NCI-H748 treated with DMSO at 0.1 percent for 48 hours (cell line): Measurements from ENCODE around the gene EEF1AKMT2.
"Not testable (repeated sequence)": the region's sequence is repeated elsewhere in the genome, so short reads cannot be mapped to it uniquely, and the experiment has no call there.

Source experiments
- DNase-seq: peaks from one replicate; lab custom pipeline; 2025; lab: John Stamatoyannopoulos, UW

EEF1AKMT2 gene

DNA sequence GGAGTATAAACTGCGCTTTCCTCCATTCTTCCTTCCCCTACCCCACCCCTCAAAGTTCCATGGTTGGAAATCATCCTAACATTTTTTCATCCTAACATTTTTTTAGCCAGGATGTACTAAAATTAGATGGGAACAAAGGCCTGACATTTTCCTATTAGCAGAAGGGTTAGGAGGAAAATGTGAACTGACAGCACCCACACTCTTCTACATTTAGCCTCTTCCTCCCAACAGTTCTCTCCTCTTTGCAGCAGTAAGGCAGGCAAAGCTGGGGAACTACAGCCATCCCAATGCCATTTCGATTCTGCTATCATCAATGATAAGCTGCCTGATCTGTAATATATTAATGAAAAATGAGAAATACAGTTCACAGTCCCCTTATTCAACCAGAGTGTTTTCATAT is 36.1 kb downstream of the EEF1AKMT2 start:
- no peak for DNase-seq

DNA sequence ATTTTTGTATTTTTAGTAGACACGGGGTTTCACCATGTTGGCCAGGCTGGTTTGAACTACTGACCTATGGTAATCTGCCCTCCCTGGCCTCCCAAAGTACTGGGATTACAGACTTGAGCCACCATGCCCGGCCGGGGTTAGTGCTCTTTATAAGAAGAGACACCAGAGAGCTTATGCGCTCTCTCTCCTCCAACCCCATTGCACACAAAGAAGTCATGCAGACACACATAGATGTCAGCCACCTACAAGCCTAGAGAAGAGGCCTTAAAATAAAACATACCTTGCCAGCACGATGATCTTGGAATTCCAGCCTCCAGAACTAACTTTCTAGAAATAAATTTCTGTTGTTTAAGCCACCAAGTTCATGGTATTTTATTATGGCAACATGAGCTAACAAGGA is 37.5 kb downstream of the EEF1AKMT2 start:
- DNase-seq, result no peak

DNA sequence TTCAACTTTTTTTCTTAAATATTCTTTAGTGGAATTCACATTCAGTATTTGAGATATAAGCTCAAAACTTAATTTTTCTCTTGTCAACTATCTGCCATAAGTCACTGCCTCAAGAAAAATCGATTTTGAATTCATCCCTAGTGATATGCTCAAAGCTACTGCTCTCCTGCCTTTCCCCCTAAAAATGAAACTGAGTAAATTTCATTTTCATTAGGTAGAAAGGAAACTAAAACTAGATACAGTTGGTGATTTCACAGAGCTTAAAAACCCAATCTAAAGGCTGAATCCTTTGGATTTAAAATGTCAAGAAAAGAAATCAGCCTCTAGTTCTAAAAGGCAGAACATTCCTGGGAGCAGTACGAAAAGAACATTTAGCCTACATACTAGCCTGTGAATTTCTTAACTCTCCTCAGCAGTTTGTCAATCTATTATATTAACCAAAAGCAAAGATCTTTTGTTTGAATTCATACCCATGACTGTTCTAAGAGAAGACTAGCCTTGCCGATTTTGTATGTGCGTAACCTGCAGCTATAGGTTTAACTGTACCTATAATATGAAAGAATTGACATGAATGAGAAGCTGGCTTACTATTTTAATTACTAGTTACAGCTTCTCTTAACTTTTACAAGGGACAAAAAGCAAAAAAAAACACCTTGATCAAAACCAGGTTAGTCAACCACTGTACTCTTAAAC is 42.6 kb downstream of the EEF1AKMT2 start:
- no peak for DNase-seq

DNA sequence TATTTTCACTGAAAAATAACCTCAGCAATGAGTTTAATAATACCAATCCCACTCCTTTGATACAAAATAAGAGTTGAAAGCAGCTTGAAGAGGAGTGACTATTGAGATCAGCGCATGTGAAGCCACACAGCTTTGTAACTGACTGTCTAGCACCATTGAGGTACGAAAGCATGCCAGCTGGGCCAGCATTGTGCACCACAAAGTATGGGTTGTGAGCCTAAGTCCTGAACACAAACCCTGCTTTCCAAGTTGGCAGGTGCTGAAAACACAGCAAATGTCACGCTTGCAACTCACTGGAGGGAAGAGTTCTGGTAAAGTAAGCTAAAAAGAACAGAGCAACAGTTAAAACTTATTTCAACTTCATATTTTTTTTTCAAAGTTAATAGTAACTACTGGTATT is 43.5 kb downstream of the EEF1AKMT2 start:
- no peak for DNase-seq

DNA sequence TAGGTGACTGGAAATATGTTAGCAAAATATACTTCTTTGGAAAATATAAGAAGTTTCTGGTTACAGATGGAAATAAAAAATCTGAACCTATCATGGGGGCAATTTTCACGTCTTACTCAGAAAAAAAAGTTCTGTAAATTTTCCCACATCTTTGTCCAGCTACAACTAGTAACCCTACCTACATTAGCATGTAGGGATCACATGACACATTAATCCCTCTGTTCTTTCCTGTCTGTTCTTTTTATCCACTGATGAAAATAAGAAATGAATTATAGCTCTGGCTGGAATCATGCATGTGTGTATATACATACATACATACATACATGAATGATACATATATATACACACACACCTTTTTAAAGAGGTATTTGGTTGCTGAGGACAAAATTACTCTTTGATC is 43.9 kb downstream of the EEF1AKMT2 start:
- DNase-seq, result no peak

DNA sequence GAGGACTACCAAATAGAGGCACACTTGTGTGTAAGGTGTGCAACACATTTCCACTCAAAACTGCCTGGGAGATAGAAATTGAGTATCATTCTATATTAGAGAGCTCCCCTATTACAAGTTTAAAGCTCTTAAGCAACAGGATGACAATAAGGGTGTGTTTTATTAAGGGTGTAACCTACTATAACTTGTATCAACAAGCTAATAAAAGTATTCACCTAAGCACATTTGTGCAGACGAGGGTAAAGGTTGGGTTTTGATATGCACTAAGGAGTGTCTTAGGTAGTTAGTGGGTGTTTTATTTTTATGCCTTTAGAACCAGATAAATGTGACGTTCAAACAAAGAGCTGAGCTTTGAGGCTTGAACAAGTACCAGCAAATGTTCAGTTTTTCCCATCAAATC is 44.7 kb downstream of the EEF1AKMT2 start:
- DNase-seq, result no peak

DNA sequence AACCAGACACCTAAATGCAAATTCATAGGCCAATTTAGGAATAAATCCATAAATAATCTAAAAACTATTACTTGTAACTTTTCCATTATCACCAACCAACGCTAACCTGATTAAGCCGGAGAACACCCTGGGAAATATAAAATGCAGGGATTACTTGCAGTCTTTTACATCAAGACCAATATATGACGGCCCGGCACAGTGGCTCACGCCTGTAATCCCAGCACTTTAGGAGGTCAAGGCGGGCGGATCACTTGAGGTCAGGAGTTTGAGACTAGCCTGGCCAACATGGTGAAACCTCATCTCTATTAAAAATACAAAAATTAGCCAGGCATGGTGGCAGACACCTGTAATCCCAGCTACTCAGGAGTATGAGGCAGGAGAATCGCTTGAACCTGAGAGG is 45.2 kb downstream of the EEF1AKMT2 start:
- DNase-seq, result not testable (repeated sequence)

DNA sequence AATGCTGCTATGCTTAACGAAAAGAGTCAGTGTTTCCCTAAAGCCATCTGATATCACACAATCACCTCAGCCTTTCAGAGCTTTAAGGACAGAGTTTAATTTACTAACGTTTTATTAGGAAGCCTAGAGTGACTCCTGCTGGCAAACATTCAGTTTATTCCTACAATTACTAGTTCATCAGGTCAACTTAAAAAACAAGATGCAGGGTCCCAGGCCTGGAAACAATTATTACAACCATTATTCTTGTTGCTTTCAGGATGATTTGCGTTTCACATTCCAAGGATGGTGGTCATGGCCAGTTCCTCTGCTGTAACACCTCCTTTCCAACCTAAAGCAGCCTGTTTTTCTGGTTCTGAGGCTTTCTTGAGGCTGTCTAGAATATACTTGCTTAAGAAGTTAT is 46.0 kb downstream of the EEF1AKMT2 start:
- peak; percentile 12 for DNase-seq

DNA sequence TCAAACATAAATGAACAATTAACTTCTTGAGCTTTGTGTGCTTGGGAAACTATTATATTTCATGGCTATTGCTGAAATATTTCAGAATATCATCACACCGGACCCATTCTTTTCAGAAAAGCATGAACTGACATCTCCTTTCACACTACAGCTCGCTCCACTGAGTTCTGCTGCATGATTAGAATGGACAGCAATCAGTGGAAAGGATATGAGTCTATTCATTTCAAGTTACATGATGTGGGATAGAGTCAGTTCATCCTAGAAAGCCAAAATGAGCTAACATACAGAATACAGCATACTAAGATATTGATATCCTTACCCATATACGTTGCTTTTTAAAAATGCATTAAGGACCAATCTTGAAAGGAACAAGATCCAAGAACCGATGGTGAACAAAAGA is 46.4 kb downstream of the EEF1AKMT2 start:
- no peak for DNase-seq

DNA sequence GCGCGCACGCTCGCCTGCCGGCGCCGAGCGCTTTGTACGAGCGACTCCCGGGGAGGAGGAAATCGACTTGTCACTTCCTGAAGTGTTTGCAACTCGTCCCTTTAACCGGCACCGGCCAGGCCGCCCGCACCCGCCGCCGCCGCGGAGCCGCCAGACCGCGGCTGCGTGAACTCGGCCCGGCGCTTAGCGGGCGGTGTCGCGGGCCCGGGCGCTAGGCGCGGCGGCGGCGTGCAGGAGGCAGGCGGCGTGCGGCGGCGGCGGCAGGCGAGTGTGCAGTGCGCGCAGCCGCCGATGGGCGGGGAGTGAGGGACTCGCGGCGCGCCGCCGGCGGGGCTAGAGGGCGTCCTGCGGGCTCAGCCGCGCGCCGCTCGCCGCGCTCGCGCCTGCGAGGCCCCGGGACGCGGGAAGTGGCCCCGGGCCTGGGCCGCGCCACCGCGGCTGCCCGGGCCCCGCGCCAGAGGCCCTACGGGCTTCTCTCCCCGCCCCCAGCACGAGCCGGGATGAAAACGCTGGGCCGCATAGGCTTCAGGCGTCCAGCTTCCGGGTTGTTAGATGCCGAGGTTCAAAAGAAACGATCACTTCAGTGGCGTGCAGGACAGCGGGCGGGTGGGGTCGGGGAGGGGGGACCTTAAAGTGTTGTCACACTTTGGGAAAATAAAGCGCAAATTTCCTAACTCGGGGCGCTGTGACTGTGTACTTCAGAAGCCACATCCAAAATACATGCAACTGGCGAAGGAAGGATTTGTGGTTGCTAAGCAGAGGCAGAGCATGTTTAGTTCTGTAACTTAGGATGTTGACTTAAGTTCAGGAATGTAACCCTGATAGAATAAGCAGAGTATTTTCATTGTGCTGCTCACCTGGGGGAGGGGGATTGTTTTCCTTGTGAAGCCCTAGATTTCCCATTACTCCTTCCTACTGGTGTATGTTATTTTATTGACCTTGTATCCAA is 47.3 kb downstream of the EEF1AKMT2 start, which contains the start of gene FAM53B:
TSS of gene FAM53B (minus strand) at position 277 of the 949 bp plus-strand sequence. CDS start 37,665 bp downstream, outside the sequence.
- no peak for DNase-seq

DNA sequence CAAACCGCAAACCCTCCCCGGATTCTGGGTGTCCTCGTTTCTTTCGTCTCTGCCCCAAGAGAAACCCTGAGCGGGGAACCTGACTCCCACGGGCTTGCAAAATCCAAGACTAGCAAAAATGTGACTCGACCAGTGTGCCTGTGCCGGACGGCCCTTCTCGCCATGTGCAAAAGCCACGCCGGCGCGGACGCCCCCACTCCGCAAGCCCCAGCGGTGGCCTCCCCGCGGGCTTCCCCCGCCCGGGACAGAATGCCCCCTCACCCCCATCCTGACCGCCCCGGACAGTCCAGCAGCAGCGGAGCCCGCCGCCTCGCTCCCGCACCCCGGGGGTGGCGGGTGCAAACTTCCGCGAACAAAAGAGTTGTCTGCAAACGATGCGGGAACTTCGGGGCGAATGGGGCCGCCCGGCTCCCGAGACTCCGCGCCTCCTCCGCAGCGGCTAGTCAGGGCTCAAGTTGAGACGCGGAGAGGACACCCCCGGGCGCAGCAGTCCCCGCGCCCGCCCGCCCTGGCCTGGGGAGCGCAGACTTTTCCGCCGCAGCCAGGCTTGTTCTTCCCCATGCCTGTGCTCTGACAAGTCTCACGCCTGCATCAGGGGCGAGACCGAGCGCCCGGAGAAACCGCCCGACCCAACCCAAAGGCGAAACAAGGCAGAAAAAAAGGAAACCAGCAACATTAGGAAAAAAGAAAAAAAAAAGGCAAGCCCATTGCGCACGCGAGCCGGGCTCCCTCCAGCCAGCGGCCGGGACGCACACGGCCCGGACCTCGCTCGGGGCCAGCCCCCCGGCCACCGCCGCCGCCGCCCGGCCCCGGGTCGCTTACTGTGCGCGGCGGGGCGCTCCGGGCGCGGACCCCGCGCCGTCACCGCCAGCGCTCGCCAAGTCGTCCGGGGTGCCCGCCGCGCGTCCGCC is 48.2 kb downstream of the EEF1AKMT2 start:
- no peak for DNase-seq

DNA sequence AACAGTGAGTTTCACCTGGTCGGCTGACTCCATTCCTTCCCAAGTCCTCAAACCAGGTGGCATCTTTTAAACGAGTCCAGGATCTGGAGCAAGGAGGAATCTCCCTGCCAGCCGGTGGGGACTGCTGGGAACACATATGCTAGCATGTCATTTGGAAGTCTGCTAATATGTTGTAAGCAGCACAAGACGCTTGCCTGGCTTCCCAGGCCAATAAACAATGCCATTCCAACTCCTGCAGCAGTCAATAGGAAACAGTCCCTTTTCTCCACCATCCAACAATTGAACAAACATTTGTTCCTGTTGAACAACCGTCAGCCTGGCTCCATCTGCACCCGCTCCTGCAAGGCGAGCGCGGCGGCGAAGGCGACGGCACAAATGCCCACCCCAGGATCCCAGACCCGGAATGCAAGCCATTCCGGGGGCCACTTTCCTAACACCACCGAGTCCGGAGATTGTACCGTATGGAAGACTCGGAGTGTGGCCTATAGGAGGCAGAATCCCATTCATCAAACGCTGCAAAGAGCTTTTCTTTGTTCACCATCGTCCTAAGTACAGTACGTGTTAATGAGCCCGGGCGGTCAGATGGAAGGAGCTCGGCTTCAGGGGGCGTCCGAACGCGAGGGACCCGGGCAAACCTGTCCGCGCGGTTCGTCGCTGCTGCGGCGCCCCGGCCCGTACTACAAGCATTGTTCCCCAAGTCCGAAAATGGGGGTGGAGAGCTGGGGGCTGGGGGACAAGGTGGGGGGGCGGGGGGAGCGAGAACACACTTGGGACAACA is 49.1 kb downstream of the EEF1AKMT2 start:
- DNase-seq, result peak; percentile 11

DNA sequence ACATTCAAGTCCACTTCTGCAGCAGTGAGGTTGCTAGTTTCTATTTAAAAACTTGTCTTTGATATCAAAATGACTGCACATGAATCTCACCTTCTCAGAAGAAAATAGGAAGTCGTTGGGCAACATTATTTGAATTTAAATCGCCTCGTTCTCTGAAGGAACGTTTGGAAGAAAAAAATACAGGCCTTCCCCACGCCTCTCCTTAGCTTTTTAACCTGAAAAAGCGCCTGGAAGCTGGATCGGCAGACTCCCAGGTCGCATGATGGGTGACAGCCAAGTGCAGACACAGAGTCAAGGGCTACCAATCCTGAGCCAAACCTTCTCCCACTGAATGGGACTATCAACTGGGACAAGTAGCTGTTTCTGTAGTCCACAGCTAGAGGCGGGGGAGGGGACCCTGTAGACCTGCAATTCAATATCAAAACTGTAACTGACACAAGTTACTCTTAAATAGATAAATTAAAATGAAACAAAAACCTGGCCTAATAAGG is 49.7 kb downstream of the EEF1AKMT2 start:
- no peak for DNase-seq

DNA sequence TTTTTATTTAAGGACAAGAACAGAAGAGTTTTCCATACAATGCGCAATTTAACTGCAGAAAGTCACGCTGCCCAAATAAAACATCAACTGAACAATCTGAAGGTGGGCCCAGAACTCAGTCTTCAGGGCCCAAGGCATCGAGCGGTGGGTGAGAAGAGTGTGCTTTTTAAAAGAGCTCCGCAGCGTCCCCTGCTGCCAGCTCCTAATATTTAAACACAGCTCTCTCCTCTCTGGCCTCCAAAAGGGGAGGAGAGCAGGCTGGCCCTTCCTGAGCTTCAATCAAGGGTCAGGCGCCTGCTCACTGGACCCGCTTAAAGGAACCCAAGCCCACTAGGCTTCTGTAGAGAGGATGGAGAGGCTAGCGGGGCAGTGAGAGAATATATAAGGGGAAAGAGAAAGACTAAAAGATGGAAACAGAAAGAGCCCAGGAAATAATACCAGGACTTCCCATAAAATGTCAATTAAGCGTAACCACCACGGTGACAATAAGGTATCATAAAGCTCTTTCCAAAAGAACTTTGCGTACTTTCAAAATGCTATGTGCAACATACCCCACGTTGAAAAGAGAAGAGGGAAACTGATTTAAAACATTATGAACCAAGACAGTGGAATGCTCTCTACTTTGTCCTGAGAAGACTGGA is 50.3 kb downstream of the EEF1AKMT2 start:
- peak; percentile 38 for DNase-seq

DNA sequence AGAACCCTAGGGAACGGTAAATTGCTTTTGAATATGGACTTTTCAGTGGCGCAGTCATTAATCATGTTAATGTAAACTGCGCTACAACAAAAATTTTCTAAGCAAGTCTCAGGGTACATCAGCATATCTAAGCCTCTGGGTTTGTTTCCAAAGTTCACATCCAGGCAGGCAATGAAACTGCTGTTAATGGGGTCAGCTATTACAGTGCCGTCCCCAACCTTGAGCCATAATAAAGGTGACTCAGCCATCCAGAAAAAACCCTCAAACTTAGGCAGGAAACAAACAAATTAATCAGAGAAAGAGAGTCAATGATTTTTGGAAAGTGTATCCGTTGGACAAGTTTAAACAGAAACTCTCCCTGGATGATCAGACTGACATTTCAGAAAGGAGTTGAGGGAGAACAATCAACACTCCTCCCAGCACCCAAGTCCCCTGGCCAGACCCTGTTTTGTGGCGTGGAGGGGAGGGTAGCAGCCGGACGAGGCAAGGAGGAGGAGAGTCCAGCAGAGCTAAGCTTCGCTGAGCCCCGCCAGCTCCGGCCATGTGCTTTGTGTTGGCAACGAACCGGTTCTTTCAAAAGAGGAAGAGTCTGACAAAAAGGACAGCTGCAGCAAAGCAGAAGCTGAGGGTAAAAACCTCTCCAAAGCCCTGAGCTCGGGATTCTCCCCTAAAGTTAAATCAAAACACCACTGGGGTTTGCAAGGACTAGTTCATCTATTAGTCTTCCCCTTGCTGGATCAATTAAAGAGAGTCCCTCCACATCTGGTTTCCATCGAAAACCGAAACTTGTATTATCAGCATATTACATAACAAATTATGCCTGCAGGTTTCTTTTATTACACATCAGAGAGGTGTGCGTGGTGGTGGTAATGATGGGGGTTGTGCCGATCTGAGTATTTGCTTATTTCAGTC is 51.1 kb downstream of the EEF1AKMT2 start:
- DNase-seq, result no peak

DNA sequence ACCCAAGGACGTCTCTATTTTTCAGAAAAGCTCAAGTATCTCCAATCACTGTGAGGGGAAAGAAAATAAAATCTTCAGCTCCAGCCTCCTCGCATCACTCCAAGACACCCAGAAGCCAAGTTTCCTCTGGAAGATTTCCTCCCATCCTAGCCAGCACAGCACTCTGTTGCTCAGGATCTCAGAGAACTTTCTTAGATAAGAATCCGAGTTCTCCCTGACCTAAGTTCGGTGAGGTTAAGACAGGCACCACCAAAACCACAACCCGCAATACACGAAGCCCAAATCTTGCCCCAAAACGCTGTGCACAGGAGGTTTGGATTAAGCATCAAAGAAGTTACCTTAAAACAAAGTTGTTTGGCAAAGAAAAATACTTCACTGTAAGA is 51.7 kb downstream of the EEF1AKMT2 start:
- no peak for DNase-seq

DNA sequence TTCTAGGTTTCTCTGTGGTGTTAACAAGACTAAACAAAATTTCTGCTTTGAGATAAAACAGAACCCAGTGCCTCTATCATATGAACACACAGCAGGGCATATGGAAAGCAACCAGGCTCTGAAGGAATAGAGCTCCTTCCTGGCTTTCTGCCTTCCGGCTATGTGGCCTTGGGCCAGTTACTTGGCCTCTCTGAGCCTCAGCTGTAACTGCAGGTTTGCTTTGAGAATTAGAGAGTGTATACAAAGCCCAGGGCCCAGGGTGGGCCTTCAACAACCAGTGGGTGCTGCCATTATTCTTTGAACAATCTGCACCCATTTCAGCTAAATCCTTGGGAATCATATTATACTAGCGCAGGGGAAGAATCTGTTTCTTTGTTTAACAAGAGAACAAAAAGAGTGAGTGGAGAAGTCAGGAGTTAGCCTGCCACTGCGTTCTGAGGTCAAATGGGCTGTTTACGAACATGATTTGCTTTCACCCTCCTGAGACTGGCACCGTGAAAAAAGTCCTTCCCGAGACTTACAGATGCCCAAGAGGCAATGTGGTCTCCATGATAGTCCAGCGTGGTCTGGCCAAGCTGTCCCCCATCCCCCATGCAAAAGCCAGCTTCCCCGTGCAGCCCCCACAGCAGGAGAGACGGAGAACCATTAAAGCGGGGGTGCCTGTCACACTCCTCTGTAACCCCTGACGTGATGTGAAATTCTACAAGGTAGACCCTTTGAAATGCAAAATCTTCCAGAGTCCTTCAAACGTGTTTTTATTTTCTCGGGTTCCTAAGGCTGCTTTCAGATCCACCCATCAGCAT is 52.4 kb downstream of the EEF1AKMT2 start:
- no peak for DNase-seq

DNA sequence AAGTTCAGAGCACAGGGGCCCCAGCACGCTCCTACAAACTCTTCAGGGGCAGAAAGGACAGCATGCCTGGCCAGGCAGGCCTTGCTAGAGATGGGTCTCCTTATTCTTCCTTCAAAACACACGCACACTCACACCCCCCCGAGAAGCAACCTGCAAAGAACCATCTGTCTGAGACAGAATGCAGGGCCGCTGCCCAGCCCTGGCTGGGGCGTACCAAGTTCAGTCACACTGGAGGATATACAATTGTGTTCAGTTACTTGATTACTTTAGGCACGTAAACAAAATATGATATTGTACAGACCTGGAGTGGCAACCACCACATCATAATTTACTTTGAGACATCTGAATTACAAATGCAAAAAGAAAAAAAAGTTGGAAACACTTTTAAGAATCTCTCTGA is 53.2 kb downstream of the EEF1AKMT2 start:
- DNase-seq, result no peak

DNA sequence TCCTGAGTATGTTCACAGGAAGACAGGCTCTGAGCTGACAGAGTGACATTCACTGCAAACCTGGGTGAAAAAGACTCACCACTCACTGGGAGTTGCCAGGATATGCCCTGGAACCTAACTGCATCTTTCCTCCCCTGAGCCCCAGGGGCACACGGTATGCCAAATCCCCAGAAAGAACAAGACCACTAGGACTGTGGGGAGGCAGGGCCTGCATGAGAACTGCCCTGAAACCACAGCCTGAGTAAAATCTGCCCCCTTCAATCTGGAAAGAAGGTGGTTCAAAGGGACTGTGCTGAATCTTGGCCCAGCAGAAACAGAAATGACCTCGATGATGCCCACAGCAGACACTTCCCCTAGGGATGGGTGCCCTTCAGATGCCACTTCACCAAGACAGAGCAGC is 54.0 kb downstream of the EEF1AKMT2 start:
- DNase-seq, result no peak
